C4-2B (cell line): ENCODE measurements around the gene ATG10.

Experiments used
- H3K27ac ChIP-seq: fragments of 450-650 bp; 2 replicates; pipeline ENCODE4 v1.5.1; 2017
- ZFX ChIP-seq: fragments of 450-650 bp; IDR thresholded peaks from 2 replicates; pipeline ENCODE4 v1.6.1; 2017
- TF ChIP-seq, protein P1 (sequence below): fragments of 450-650 bp; conservative IDR thresholded peaks from 2 replicates; pipeline ENCODE4 v1.5.1; 2017; ENCODE audit warnings: mild to moderate bottlenecking

The ATG10 gene

DNA sequence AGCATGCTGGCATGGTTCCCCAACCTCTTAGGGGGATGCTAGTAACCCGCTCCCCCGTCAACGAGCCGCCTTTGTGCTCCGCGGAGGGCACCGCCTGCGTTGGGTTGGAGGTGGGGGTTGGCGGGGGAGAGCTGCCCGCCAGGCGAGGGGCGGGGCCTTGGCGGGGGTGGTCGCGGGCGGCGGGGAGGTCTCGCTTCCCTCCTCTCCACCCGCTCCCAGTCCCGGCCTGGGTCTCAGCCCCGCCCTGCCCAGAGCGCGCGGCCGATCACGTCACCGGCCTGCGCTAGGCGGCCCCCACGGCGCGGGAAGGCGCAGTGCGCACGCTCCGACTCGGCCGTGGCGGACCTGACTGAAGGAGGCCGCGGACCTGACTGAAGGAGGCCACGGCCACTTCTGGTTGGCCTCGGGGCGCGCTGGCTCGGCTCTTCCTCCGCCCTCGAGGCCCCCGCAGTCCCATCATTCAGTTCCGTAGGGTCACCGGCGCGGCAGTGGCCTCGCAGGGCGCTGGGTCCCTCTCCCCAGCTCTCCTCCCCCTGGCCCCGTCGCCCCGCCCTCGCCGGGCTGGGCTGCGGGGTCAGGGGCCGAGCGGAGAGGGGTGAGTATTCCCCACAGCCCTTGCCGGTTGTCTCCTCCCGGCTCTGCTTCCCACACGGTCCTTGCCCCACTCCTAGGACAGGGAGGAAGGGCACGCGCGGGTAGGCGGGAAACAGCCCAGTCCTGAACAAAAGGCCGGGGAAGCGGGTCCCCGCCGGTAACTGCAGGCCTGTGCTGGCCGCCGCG lies at the start of gene ATG10:
Gene ATG10, plus strand, starts transcription at position 312 of the 780 bp plus-strand sequence. CDS start 15,548 bp downstream, outside the sequence.
- peak within 1 kb of the TSS; percentile 97 for H3K27ac ChIP-seq
- TF ChIP-seq ZFX: peak; percentile 96
- TF ChIP-seq, protein P1, sequence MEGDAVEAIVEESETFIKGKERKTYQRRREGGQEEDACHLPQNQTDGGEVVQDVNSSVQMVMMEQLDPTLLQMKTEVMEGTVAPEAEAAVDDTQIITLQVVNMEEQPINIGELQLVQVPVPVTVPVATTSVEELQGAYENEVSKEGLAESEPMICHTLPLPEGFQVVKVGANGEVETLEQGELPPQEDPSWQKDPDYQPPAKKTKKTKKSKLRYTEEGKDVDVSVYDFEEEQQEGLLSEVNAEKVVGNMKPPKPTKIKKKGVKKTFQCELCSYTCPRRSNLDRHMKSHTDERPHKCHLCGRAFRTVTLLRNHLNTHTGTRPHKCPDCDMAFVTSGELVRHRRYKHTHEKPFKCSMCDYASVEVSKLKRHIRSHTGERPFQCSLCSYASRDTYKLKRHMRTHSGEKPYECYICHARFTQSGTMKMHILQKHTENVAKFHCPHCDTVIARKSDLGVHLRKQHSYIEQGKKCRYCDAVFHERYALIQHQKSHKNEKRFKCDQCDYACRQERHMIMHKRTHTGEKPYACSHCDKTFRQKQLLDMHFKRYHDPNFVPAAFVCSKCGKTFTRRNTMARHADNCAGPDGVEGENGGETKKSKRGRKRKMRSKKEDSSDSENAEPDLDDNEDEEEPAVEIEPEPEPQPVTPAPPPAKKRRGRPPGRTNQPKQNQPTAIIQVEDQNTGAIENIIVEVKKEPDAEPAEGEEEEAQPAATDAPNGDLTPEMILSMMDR: no peak

DNA sequence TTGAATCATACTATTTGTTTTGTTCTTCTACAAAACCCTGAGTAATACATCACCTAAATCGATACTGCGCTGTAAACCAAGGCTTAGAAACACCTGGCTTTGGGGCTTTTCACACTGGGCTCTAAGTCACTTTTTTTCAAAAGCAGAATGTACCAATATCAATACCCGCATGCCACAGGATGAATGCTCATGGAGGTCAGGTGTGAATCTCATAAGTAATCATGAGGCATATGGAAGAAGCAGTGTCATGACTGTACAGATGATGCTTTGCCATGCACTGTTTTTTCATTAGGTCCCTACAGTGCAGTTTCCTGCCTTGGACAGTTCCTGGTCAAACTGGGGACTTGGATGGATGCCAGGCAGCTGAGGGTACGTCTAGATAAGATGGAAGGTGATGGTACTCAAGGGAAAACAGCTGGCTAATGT lies 49.0 kb upstream of the ATG10 start:
- TF ChIP-seq, protein P1: no peak
- no peak for TF ChIP-seq ZFX

DNA sequence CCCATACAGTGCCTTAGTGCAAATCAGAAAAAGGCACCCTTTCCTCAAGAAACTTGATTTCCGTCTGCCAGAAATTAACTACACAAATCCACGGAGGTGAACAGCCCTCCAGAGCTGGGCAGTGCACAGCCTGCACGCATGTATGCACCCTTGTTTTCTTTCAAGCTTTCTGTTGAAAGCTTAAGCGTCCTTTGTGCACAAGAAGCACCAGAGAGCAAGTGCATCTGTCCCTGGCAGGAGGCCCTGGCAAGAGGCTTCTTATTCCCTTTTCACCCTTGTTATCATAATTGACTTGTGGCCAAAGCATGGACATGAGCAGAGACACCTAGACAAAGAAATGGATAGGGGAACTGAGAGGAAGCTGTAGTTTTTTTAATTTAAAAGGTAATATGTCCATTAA lies 47.4 kb upstream of the ATG10 start:
- H3K27ac ChIP-seq: no peak overlapping the region
- TF ChIP-seq, protein P1: no peak
- no peak for TF ChIP-seq ZFX

More for the DNA sequence above, 49.0 kb upstream of the ATG10 start:
- no peak overlapping the region for H3K27ac ChIP-seq

DNA sequence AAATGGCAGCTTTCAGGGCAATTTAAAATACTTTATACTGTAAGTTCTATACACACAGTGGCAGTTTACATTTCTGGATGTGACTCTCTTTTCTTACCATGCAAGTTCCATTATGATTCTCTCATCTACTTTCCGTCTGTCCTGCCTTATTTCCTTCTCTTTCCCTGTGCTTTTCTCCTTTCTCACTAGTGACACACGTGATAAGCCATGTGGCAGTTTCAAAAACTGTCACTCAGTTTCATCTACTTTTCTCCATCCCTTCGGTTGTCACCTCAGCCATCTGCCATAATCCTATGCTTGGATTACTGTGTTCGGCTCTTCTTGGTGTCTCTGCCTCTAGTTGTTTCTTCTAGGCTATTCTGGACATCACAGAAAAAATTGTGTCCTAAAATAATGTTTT lies 46.8 kb upstream of the ATG10 start:
- no peak overlapping the region for H3K27ac ChIP-seq
- TF ChIP-seq ZFX: no peak
- TF ChIP-seq, protein P1: no peak

DNA sequence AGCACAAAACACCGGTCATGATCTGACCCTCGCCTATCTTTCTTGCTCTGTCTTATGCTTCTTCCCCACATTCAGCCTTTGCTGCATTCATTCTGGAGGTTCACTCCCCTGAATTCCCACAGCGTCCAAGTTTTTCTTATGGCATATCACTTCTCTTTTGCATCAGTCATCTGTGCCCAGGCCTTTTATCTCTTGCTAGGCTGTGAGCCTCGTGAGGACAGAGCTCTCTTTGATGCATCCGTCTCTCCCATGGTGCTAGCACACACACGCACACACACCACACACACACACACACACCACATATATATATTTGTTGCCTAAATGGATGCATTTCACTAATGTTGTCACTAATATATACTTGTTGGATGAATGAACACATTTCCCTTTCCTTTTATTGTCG lies 45.8 kb upstream of the ATG10 start:
- TF ChIP-seq ZFX: no peak
- TF ChIP-seq, protein P1: no peak
- H3K27ac ChIP-seq: no peak overlapping the region

DNA sequence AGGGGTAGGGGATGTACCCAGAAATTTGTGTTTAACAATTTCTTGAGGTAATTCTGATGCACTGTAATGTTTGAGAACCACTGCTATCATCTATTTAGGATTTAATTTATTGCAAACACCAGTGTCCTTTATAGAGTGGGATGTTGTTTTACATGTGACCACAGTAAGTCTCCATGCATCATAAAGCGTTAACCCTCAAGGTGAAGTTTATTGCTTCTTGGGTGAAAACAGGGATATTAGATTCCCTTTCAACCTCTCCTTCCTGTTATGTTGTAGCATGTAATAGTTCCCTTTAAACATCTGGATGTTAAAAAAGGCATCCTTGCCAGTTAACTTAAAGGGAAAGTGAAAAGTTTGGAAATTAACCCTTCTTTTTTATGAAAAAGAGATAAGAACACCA lies 35.8 kb upstream of the ATG10 start:
- no peak for TF ChIP-seq ZFX
- TF ChIP-seq, protein P1: no peak
- no peak overlapping the region for H3K27ac ChIP-seq

DNA sequence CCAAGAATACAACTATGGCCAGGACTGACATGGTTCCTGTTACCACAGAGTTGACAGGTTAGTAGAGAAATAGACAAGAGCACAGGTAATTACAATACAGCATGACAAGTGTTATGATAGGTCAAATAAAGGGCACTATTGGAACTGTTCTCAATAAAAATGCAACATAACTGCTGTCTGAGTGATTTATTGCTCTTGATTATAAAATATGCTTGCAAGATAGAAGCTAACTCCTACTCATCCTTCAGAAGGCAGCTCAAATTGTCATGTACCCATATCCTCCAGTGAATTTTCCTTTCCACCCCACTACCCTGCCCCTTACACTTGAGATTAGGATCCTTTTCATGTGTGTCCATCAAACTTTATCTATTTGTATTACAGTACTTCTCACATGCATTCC lies 35.1 kb upstream of the ATG10 start:
- H3K27ac ChIP-seq: no peak overlapping the region
- no peak for TF ChIP-seq ZFX
- TF ChIP-seq, protein P1: no peak
